ENCODE data around the gene CDK6.

DNA sequence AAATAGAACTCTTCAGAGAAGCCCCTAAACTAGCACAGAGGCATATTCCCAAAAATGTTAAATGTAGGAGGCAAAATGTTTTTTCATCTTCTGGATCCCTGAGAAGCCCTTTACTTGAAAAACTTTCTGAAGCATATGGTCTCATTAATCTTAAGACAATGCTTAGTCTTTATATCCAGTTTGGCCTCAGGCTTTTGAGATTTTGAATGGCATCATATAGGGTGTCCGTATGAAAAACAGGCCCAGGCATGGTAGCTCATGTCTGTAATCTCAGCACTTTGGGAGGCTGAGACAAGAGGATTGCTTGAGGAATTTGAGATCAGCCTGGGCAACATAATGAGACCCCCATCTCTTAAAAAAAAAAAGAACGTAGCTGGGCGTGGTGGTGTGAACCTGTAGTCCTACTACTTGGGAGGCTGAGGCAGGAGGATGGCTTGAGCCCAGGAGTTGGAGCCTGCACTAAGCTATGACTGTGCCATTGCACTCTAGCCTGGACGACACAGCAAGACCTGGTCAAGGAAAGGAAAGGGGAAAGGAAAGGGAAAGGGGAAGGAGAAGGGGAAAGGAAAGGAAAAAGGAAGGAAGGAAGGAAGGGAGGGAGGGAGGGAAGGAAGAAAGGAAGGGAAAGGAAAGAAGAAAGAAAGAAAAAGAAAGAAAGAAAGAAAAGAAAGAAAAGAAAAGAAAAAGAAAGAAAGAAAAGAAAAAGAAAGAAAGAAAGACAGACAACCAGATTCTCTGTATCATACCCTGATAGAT, 119.4 kb downstream of the CDK6 start:
- TF ChIP-seq CTCF (IDR thresholded peaks at IDR 0.05) (no peak), POLR2A (IDR thresholded peaks at IDR 0.05) (no peak)

Data from lower leg skin (tissue), 3 donors.